HEK293T (cell line): Measurements from ENCODE around the gene CFAP73.
A peak's percentile ranks its signal among the peaks of the same experiment; 100 is the strongest.

Experiments used
- CTCF ChIA-PET: fragments of 350-600 bp; formaldehyde crosslinking; extraction: SDS; loops from one replicate; lab custom pipeline; 2021; ENCODE audit warnings: antibody characterized with exemption, inconsistent platforms; lab: Yijun Ruan, JAX
- POLR2A ChIA-PET: fragments of 350-600 bp; formaldehyde crosslinking; extraction: SDS; loops from one replicate; lab custom pipeline; 2020; ENCODE audit warnings: antibody characterized with exemption, inconsistent platforms; lab: Yijun Ruan, JAX
- DNase-seq: peaks from one replicate; pipeline ENCODE4 v3.0.0; 2012; ENCODE audit warnings: mixed read lengths; ENCODE audit errors: extremely low spot score
- ARNT ChIP-seq: fragments of 450-650 bp; IDR thresholded peaks from 2 replicates; pipeline ENCODE4 v1.6.1; 2017; ENCODE audit warnings: mild to moderate bottlenecking
- BHLHE40 ChIP-seq: fragments of 450-650 bp; IDR thresholded peaks from 2 replicates; pipeline ENCODE4 v1.6.1; 2016; ENCODE audit warnings: mild to moderate bottlenecking, moderate library complexity, borderline replicate concordance
- CTBP1 ChIP-seq: fragments of 450-650 bp; IDR thresholded peaks from 2 replicates; pipeline ENCODE4 v1.6.1; 2016; ENCODE audit warnings: borderline replicate concordance
- ELF4 ChIP-seq: fragments of 450-650 bp; IDR thresholded peaks from 2 replicates; pipeline ENCODE4 v1.6.1; 2017; ENCODE audit warnings: antibody characterized with exemption
- FOXA1 ChIP-seq: fragments of 450-650 bp; IDR thresholded peaks from 2 replicates; pipeline ENCODE4 v1.6.1; 2016; ENCODE audit warnings: mild to moderate bottlenecking
- FOXK2 ChIP-seq: fragments of 450-650 bp; IDR thresholded peaks from 2 replicates; pipeline ENCODE4 v1.6.1; 2016; ENCODE audit warnings: mild to moderate bottlenecking
- FOXM1 ChIP-seq: fragments of 450-650 bp; IDR thresholded peaks from 2 replicates; pipeline ENCODE4 v1.6.1; 2017; ENCODE audit warnings: mild to moderate bottlenecking, borderline replicate concordance
- HDGF ChIP-seq: fragments of 450-650 bp; IDR thresholded peaks from 2 replicates; pipeline ENCODE4 v1.6.1; 2017; ENCODE audit warnings: antibody characterized with exemption, borderline replicate concordance
- L3MBTL2 ChIP-seq: fragments of 450-650 bp; conservative IDR thresholded peaks from 2 replicates; pipeline ENCODE4 v1.6.1; 2016; ENCODE audit warnings: mild to moderate bottlenecking
- LEF1 ChIP-seq: fragments of 450-650 bp; IDR thresholded peaks from 2 replicates; pipeline ENCODE4 v1.6.1; 2017; ENCODE audit warnings: mild to moderate bottlenecking, borderline replicate concordance
- NFRKB ChIP-seq: fragments of 450-650 bp; IDR thresholded peaks from 2 replicates; pipeline ENCODE4 v1.6.1; 2016; ENCODE audit warnings: mild to moderate bottlenecking, moderate library complexity
- PKNOX1 ChIP-seq: fragments of 450-650 bp; IDR thresholded peaks from 2 replicates; pipeline ENCODE4 v1.6.1; 2016
- SP1 ChIP-seq: fragments of 450-650 bp; IDR thresholded peaks from 2 replicates; pipeline ENCODE4 v1.6.1; 2017
- SUZ12 ChIP-seq: fragments of 450-650 bp; IDR thresholded peaks from 2 replicates; pipeline ENCODE4 v1.6.1; 2016; ENCODE audit warnings: mild to moderate bottlenecking
- TARDBP ChIP-seq: fragments of 450-650 bp; IDR thresholded peaks from 2 replicates; pipeline ENCODE4 v1.6.1; 2016
- ZNF384 ChIP-seq: fragments of 450-650 bp; IDR thresholded peaks from 2 replicates; pipeline ENCODE4 v1.6.1; 2016

CFAP73 gene

GRCh38 chr12:113146999-113147398 is 2.5 kb upstream of the CFAP73 start:
- CTCF ChIA-PET, result no interaction called here
- POLR2A ChIA-PET, result no interaction called here
- TF ChIP-seq L3MBTL2, result no peak
- no peak for TF ChIP-seq ZNF384
- no peak for TF ChIP-seq PKNOX1
- TF ChIP-seq FOXA1, result no peak
- TF ChIP-seq FOXK2, result no peak
- no peak for TF ChIP-seq HDGF
- no peak for TF ChIP-seq SUZ12
- no peak for TF ChIP-seq LEF1
- no peak for TF ChIP-seq SP1
- TF ChIP-seq ARNT, result no peak
- DNase-seq, result no peak

- TF ChIP-seq L3MBTL2, result no peak
- no peak for TF ChIP-seq SP1
- TF ChIP-seq FOXA1, result no peak
- ChIA-PET CTCF (interaction anchor here (2.7 kb wide), 1 partner anchor 13 kb away, joined by 7 read pairs; no protein-coding TSS in a partner anchor), POLR2A (no interaction called here)
- DNase-seq, result no peak
Observed at GRCh38 chr12:113151655-113152054, 2.1 kb downstream of the CFAP73 start.

GRCh38 chr12:113152196-113152834 is 2.8 kb downstream of the CFAP73 start:
- no peak for TF ChIP-seq TARDBP
- TF ChIP-seq FOXK2, result no peak
- TF ChIP-seq ARNT, result no peak
- TF ChIP-seq CTBP1, result no peak
- no peak for TF ChIP-seq FOXA1
- no peak for TF ChIP-seq SP1
- TF ChIP-seq BHLHE40, result no peak
- no peak for TF ChIP-seq L3MBTL2
- no peak for TF ChIP-seq ZNF384
- TF ChIP-seq FOXM1, result no peak
- no peak for TF ChIP-seq ELF4
- no peak for TF ChIP-seq HDGF
- no peak for TF ChIP-seq PKNOX1
- no peak for TF ChIP-seq NFRKB
- no peak for TF ChIP-seq LEF1
- no peak for DNase-seq
- POLR2A ChIA-PET, result interaction anchor here (1.1 to 1.2 kb wide), 2 partner anchors 18 to 33 kb away, joined by 3 read pairs; partner anchors contain the start of genes DDX54 and RITA1
- CTCF ChIA-PET, result interaction anchor here (0.8 to 2.7 kb wide), 3 partner anchors 14 to 159 kb away, joined by 3 to 7 read pairs (median 3); no protein-coding TSS in a partner anchor

- CTCF ChIA-PET, result interaction anchor here (0.6 to 2.7 kb wide), 6 partner anchors 12 to 163 kb away, joined by 3 to 7 read pairs (median 3); partner anchors contain the start of gene DDX54
- DNase-seq, result peak; percentile 82
- TF ChIP-seq PKNOX1 (no peak), L3MBTL2 (peak; percentile 83), BHLHE40 (no peak), TARDBP (no peak), ZNF384 (peak; percentile 43; the same call in 1 of the 2 replicates), FOXA1 (no peak), FOXM1 (no peak), HDGF (no peak)
- POLR2A ChIA-PET, result interaction anchor here (1.0 to 1.2 kb wide), 3 partner anchors 17 to 32 kb away, joined by 3 read pairs; partner anchors contain the start of genes DDX54, RASAL1 and RITA1
Observed at GRCh38 chr12:113152835-113153814, 3.6 kb downstream of the CFAP73 start.

GRCh38 chr12:113154351-113154973 is 4.9 kb downstream of the CFAP73 start:
- POLR2A ChIA-PET, result no interaction called here
- DNase-seq, result no peak
- CTCF ChIA-PET, result interaction anchor here (1.1 to 2.7 kb wide), 2 partner anchors 16 to 31 kb away, joined by 3 to 7 read pairs; partner anchors contain the start of gene DDX54
- TF ChIP-seq CTBP1 (no peak), TARDBP (no peak), ZNF384 (no peak), ELF4 (no peak), SUZ12 (no peak), FOXM1 (no peak), BHLHE40 (no peak), FOXK2 (no peak), LEF1 (no peak), NFRKB (no peak), FOXA1 (no peak), ARNT (no peak), HDGF (no peak), SP1 (no peak), PKNOX1 (no peak), L3MBTL2 (no peak)
